Ovary (tissue), 3 donors: Measurements from ENCODE around the gene DIS3L2.

Experiments used
- CTCF ChIP-seq, 3 donors: fragments of 450-650 bp in 2 of 3; fragments of 200-600 bp in 1 of 3; IDR thresholded peaks; one replicate each; pipeline versions ENCODE4 v1.5.1 to v1.8.0; 2016 to 2022; ENCODE audit warnings: antibody characterized with exemption in 3 of 3, mild to moderate bottlenecking in 1 of 3
- POLR2A ChIP-seq: fragments of 450-650 bp; IDR thresholded peaks from one replicate; pipeline ENCODE4 v1.6.1; 2017; ENCODE audit warnings: antibody characterized with exemption, mild to moderate bottlenecking, moderate library complexity
- donor health status: DM: no; HTN: no; CAD: no.

- no peak for TF ChIP-seq CTCF (IDR thresholded peaks at IDR 0.05)
- TF ChIP-seq POLR2A: no peak
These were observed 113.6 kb downstream of the DIS3L2 start for GRCh38 chr2:232075080-232075479.
